HG03060 (cell line): ENCODE results near the gene NQO1.

Experiments
- ATAC-seq: cut with Tn5 transposase; IDR thresholded peaks from one replicate; pipeline ENCODE4 v1.9.1; 2021; ENCODE audit warnings: low read depth, moderate number of reproducible peaks; ENCODE audit not compliant: unreplicated experiment

NQO1 gene

DNA sequence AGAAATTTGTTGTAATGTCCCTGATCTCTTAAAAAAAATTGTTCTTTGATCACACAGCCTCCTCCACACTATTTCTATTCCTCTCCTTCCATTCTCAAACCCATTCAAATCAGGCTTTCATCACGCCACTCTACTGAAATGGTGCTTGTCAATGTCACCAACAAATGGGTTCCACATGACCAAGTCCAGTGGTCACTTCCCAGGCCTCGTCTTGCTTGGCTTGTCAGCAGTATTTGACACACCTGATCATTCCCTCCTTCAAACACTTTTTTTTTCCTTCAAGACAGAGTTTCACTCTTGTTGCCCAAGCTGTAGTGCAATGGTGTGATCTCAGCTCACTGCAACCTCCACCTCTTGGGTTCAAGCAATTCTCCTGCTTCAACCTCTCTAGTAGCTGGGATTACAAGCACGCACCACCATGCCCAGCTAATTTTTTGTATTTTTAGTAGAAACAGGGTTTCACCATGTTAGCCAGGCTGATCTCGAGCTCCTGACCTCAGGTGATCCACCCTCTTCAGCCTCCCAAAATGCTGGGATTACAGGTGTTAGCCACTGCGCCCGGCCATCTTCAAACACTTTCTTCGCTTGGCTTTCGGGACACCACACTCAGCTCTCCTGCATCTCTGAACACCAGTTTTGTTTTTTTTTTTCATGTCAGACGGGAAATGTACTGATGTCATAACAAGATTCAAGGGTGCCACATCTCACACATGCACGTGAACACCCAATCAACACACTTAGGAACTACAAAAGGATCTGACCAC is 18.3 kb downstream of the NQO1 start:
- no peak for ATAC-seq

- no peak for ATAC-seq
Observed at GRCh38 chr16:69706975-69707340, 19.4 kb downstream of the NQO1 start.

DNA sequence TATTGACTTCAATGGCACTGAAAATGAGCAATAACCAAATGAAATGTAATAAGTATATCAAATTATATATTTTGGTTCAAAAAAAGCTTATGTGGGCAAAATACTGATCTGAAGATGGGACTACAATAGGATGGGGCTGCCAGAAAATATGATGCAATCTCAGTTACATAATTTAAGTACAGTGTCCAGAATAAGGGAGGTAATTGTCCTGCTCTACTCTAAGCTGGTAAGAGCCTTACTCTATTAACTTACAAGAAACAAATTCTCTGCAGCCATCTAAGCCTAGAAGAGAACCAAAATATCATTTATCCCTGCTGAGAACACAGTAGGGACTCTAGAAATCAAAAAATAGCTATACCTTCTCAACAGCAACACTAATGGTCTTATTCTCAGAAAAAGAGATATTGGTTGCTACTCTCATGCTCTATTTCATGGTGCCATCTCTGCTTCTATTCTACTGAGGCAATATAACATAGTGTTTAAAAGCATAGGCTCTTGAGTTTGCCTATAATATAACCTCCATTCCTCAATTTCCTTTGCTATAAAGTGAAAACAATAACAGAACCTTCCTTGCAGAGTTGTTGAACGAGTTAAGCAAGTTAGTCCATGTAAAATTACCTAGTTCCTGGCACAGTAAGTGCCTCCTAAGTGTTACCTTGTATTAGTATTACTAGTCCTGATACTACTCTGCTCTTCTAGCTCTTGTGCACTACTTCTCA is 19.9 kb downstream of the NQO1 start:
- ATAC-seq: no peak

GRCh38 chr16:69703638-69704037 is 22.7 kb downstream of the NQO1 start:
- no peak for ATAC-seq

DNA sequence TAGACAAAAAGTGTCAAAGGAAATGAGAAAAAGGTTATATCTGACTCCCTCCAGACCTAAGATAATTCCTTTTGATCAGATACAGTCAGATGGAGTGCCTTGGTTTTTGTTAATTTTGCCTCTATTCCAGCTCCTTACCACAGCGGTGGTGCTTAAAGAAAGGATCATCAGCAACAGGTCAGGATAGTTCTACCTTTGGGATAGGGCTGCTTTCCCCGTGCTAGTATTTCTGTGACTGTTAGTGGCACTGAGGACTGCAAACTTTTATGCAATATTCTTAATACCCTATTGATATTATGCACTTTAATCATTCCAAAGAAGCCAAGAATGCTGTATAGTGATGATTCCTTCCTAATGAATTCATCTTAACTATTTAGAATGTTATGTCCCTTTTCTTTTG is 24.5 kb downstream of the NQO1 start:
- ATAC-seq: no peak

GRCh38 chr16:69701452-69701851 is 24.9 kb downstream of the NQO1 start:
- ATAC-seq: no peak

- no peak for ATAC-seq
Observed at GRCh38 chr16:69699915-69700314, 26.4 kb downstream of the NQO1 start.

DNA sequence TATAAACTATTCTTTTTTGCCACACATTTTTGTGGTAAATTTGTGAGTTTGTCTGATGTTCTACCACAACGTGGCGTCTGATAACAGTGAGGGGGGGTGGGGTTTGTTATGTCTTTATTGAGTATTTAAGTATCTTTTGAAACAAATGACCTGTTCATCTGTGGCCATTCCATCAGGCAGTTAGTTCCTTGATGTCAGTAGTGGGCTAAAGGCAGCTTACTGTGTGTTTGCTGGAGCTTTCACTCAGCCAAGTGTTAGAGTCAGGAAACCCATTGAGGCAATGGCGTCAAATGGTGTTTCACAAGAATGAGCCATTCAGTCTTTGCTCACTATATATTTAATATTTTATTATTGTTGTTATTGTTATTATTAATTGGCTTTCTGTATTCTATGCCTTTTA is 28.0 kb downstream of the NQO1 start:
- no peak for ATAC-seq

GRCh38 chr16:69693916-69694315 is 32.4 kb downstream of the NQO1 start:
- ATAC-seq: no peak

- ATAC-seq: no peak
Observed at GRCh38 chr16:69691980-69692911, 34.1 kb downstream of the NQO1 start.

GRCh38 chr16:69688589-69688988 is 37.8 kb downstream of the NQO1 start:
- no peak for ATAC-seq

GRCh38 chr16:69680358-69680757 is 46.0 kb downstream of the NQO1 start:
- ATAC-seq: no peak

GRCh38 chr16:69672998-69673713 is 53.2 kb downstream of the NQO1 start:
- no peak for ATAC-seq

- no peak for ATAC-seq
Observed at GRCh38 chr16:69672315-69672997, 53.9 kb downstream of the NQO1 start.

- ATAC-seq: no peak
Observed at GRCh38 chr16:69669577-69669976, 56.8 kb downstream of the NQO1 start.

GRCh38 chr16:69663846-69664245 is 62.5 kb downstream of the NQO1 start:
- no peak for ATAC-seq

GRCh38 chr16:69662901-69663300 is 63.5 kb downstream of the NQO1 start:
- ATAC-seq: no peak

GRCh38 chr16:69660166-69660565 is 66.2 kb downstream of the NQO1 start:
- no peak for ATAC-seq
